K562 (cell line): Measurements from ENCODE around the gene ANKRD13B. TPM values are rescaled to one million over a fixed set of nuclear protein-coding genes. Genes with fewer than 3 reads are reported as not detected.
A peak's percentile ranks its signal among the peaks of the same experiment; 100 is the strongest.

Experiments used
- CAMTA2 ChIP-seq: fragments of 250-450 bp; sonication (Bioruptor Pico); conservative IDR thresholded peaks from 2 replicates; pipeline ENCODE4 v1.5.1; 2022
- DNMT1 ChIP-seq: fragments of 450-650 bp; IDR thresholded peaks from 2 replicates; pipeline ENCODE4 v1.6.1; 2016; ENCODE audit warnings: antibody characterized with exemption, mild to moderate bottlenecking
- E2F4 ChIP-seq: sonication (generic); formaldehyde crosslinking; IDR thresholded peaks from 2 replicates; pipeline ENCODE4 v1.8.0; 2022; ENCODE audit warnings: mild to moderate bottlenecking, low read depth, missing genetic modification reagents
- FOSL1 ChIP-seq: fragments of 200-800 bp; sonication (Bioruptor generic); conservative IDR thresholded peaks from 2 replicates; pipeline ENCODE4 v1.6.1; 2016; ENCODE audit warnings: missing genetic modification characterization, missing compliant biosample characterization
- HOXB6 ChIP-seq: fragments of 250-450 bp; sonication (Bioruptor Pico); IDR thresholded peaks from 2 replicates; pipeline ENCODE4 v1.5.1; 2022; ENCODE audit warnings: mild to moderate bottlenecking, borderline replicate concordance
- KAT8 ChIP-seq: fragments of 450-650 bp; IDR thresholded peaks from 2 replicates; pipeline ENCODE4 v1.6.1; 2016; ENCODE audit warnings: low read depth, mild to moderate bottlenecking
- MTA3 ChIP-seq: fragments of 450-650 bp; formaldehyde crosslinking; IDR thresholded peaks from 2 replicates; pipeline ENCODE4 v1.6.1; 2017; ENCODE audit warnings: mild to moderate bottlenecking, borderline replicate concordance
- NCOA4 ChIP-seq: fragments of 450-650 bp; IDR thresholded peaks from 2 replicates; pipeline ENCODE4 v1.6.1; 2018; ENCODE audit warnings: mild to moderate bottlenecking; ENCODE audit not compliant: partially characterized antibody
- NR2F6 ChIP-seq: fragments of 450-650 bp; formaldehyde crosslinking; IDR thresholded peaks from 2 replicates; pipeline ENCODE4 v1.4.0; 2020; ENCODE audit warnings: mild to moderate bottlenecking
- SNRNP70 ChIP-seq: fragments of 200-400 bp; formaldehyde crosslinking; optimal IDR thresholded peaks from 2 replicates; pipeline ENCODE3; 2017; ENCODE audit warnings: low read depth, low read length
- ZNF165 ChIP-seq: fragments of 250-450 bp; sonication (Bioruptor Pico); IDR thresholded peaks from 2 replicates; pipeline ENCODE4 v1.4.0; 2020; ENCODE audit warnings: borderline replicate concordance
- ZNF197 ChIP-seq: fragments of 200-800 bp; sonication (Bioruptor generic); IDR thresholded peaks from 2 replicates; pipeline ENCODE4 v1.6.1; 2016; ENCODE audit warnings: low read depth, missing genetic modification characterization, missing compliant biosample characterization
- ZNF217 ChIP-seq: sonication (generic); formaldehyde crosslinking; IDR thresholded peaks from 2 replicates; pipeline ENCODE4 v1.8.0; 2022; ENCODE audit warnings: mild to moderate bottlenecking, missing genetic modification reagents
- ZNF253 ChIP-seq: fragments of 250-450 bp; sonication (Bioruptor Pico); conservative IDR thresholded peaks from 2 replicates; pipeline ENCODE4 v1.6.1; 2021; ENCODE audit warnings: mild to moderate bottlenecking
- polyA plus RNA-seq, 8 experiments: library from polyadenylated mRNA; depleted of rRNA in 4 of 8; stranded (reverse) in 5 of 8; unstranded in 3 of 8; fragments of >200 nt; fragmentation: Nextera tagmentation in 2 of 8; fragmentation: Illumina TruSeq in 1 of 8; extraction: Ambion mirVana in 2 of 8; extraction: Trizol in 1 of 8; gene quantifications; 2 replicates each; pipeline versions ENCODE4 v1.2.1 to v1.2.3, GENCODE V29; 2011 to 2014; ENCODE audit warnings: inconsistent platforms in 1 of 8, missing spikeins in 1 of 8
- total RNA-seq, 7 experiments: library from RNA; depleted of rRNA in 6 of 7; stranded (reverse); fragments of >200 nt in 6 of 7; fragmentation: Illumina TruSeq in 2 of 7; extraction: Trizol in 2 of 7; gene quantifications; 2 replicates each; pipeline versions ENCODE4 v1.2.1 to v1.2.3, GENCODE V29; 2011 to 2021; ENCODE audit warnings: low replicate concordance in 1 of 7
- TF ChIP-seq, protein P1 (sequence below): fragments of 200-800 bp; sonication (Bioruptor generic); IDR thresholded peaks from 2 replicates; pipeline ENCODE4 v1.6.1; 2016; ENCODE audit warnings: missing genetic modification characterization, missing compliant biosample characterization
- TF ChIP-seq, protein P2 (sequence below): sonication (generic); formaldehyde crosslinking; IDR thresholded peaks from 2 replicates; pipeline ENCODE4 v1.8.0; 2022; ENCODE audit warnings: missing genetic modification reagents, mild to moderate bottlenecking, moderate library complexity, borderline replicate concordance
- TF ChIP-seq, protein P3 (sequence below): fragments of 250-450 bp; sonication (Bioruptor Pico); IDR thresholded peaks from 2 replicates; pipeline ENCODE4 v1.5.0; 2020; ENCODE audit warnings: mild to moderate bottlenecking
- TF ChIP-seq, protein P4 (sequence below): sonication (generic); formaldehyde crosslinking; IDR thresholded peaks from 2 replicates; pipeline ENCODE4 v1.8.1; 2022; ENCODE audit warnings: missing genetic modification reagents

The ANKRD13B gene
- total and polyA plus RNA-seq, 9 of the 15 experiments (the other 6 are each of a cell fraction or from before 2014, with no cell fraction given), result 0.15 to 28.1 (median 4.6) TPM

GRCh38 chr17:29591737-29592608 lies 959 bp upstream of the ANKRD13B start (continued):
- TF ChIP-seq MTA3, result peak; percentile 43; the same call in 1 of the 2 replicates
- TF ChIP-seq NR2F6 (CRISPR knock-in tag), result no peak
- TF ChIP-seq, protein P1, sequence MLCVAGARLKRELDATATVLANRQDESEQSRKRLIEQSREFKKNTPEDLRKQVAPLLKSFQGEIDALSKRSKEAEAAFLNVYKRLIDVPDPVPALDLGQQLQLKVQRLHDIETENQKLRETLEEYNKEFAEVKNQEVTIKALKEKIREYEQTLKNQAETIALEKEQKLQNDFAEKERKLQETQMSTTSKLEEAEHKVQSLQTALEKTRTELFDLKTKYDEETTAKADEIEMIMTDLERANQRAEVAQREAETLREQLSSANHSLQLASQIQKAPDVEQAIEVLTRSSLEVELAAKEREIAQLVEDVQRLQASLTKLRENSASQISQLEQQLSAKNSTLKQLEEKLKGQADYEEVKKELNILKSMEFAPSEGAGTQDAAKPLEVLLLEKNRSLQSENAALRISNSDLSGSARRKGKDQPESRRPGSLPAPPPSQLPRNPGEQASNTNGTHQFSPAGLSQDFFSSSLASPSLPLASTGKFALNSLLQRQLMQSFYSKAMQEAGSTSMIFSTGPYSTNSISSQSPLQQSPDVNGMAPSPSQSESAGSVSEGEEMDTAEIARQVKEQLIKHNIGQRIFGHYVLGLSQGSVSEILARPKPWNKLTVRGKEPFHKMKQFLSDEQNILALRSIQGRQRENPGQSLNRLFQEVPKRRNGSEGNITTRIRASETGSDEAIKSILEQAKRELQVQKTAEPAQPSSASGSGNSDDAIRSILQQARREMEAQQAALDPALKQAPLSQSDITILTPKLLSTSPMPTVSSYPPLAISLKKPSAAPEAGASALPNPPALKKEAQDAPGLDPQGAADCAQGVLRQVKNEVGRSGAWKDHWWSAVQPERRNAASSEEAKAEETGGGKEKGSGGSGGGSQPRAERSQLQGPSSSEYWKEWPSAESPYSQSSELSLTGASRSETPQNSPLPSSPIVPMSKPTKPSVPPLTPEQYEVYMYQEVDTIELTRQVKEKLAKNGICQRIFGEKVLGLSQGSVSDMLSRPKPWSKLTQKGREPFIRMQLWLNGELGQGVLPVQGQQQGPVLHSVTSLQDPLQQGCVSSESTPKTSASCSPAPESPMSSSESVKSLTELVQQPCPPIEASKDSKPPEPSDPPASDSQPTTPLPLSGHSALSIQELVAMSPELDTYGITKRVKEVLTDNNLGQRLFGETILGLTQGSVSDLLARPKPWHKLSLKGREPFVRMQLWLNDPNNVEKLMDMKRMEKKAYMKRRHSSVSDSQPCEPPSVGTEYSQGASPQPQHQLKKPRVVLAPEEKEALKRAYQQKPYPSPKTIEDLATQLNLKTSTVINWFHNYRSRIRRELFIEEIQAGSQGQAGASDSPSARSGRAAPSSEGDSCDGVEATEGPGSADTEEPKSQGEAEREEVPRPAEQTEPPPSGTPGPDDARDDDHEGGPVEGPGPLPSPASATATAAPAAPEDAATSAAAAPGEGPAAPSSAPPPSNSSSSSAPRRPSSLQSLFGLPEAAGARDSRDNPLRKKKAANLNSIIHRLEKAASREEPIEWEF (CRISPR knock-in tag), result no peak
- TF ChIP-seq SNRNP70, result no peak
- no peak for TF ChIP-seq HOXB6 (CRISPR knock-in tag)
- no peak for TF ChIP-seq E2F4
- no peak for TF ChIP-seq NCOA4
- TF ChIP-seq DNMT1, result no peak
- TF ChIP-seq CAMTA2 (CRISPR knock-in tag), result no peak
- TF ChIP-seq ZNF197 (CRISPR knock-in tag), result no peak
- TF ChIP-seq, protein P2, sequence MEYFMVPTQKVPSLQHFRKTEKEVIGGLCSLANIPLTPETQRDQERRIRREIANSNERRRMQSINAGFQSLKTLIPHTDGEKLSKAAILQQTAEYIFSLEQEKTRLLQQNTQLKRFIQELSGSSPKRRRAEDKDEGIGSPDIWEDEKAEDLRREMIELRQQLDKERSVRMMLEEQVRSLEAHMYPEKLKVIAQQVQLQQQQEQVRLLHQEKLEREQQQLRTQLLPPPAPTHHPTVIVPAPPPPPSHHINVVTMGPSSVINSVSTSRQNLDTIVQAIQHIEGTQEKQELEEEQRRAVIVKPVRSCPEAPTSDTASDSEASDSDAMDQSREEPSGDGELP (CRISPR knock-in tag), result peak; percentile 94
- TF ChIP-seq ZNF165, result no peak
- no peak for TF ChIP-seq ZNF217
- TF ChIP-seq FOSL1 (tag), result no peak
- TF ChIP-seq, protein P3, sequence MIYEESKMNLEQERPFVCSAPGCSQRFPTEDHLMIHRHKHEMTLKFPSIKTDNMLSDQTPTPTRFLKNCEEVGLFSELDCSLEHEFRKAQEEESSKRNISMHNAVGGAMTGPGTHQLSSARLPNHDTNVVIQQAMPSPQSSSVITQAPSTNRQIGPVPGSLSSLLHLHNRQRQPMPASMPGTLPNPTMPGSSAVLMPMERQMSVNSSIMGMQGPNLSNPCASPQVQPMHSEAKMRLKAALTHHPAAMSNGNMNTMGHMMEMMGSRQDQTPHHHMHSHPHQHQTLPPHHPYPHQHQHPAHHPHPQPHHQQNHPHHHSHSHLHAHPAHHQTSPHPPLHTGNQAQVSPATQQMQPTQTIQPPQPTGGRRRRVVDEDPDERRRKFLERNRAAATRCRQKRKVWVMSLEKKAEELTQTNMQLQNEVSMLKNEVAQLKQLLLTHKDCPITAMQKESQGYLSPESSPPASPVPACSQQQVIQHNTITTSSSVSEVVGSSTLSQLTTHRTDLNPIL (CRISPR knock-in tag), result no peak
- TF ChIP-seq, protein P4, sequence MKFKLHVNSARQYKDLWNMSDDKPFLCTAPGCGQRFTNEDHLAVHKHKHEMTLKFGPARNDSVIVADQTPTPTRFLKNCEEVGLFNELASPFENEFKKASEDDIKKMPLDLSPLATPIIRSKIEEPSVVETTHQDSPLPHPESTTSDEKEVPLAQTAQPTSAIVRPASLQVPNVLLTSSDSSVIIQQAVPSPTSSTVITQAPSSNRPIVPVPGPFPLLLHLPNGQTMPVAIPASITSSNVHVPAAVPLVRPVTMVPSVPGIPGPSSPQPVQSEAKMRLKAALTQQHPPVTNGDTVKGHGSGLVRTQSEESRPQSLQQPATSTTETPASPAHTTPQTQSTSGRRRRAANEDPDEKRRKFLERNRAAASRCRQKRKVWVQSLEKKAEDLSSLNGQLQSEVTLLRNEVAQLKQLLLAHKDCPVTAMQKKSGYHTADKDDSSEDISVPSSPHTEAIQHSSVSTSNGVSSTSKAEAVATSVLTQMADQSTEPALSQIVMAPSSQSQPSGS (CRISPR knock-in tag), result no peak
- TF ChIP-seq ZNF253 (CRISPR knock-in tag), result no peak
- no peak for TF ChIP-seq KAT8
